HEK293 (cell line): ENCODE results near the gene KRTAP5-5.

Experiments used
- CTCF ChIA-PET: fragments of 350-600 bp; formaldehyde crosslinking; extraction: SDS; loops from one replicate; lab custom pipeline; 2021; ENCODE audit warnings: antibody characterized with exemption; lab: Yijun Ruan, JAX
- POLR2A ChIA-PET: fragments of 300-600 bp; formaldehyde crosslinking; extraction: SDS; loops from one replicate; lab custom pipeline; 2020; ENCODE audit warnings: antibody characterized with exemption, inconsistent platforms; lab: Yijun Ruan, JAX
- H3K27ac ChIP-seq: fragments of 200-500 bp; sonication (Bioruptor generic); 2 replicates; pipeline ENCODE4 v1.5.1; 2014; ENCODE audit warnings: low read depth, low read length, control low read depth, inconsistent platforms; ENCODE audit errors: extremely low read depth
- H3K36me3 ChIP-seq, 2 experiments: fragments of 200-500 bp in 1 of 2; sonication (Bioruptor generic) in 1 of 2; 1 replicate in 1 of 2; 2 replicates in 1 of 2; pipeline ENCODE4 v1.5.1; 2014 to 2017; ENCODE audit warnings: inconsistent platforms in 2 of 2, low read length in 2 of 2; ENCODE audit not compliant: control insufficient read depth in 2 of 2, insufficient read depth in 1 of 2
- H3K4me1 ChIP-seq: fragments of 200-500 bp; sonication (Bioruptor generic); 2 replicates; pipeline ENCODE4 v1.5.1; 2014; ENCODE audit warnings: mild to moderate bottlenecking, low read length, inconsistent platforms; ENCODE audit not compliant: control insufficient read depth, insufficient read depth
- H3K4me3 ChIP-seq: 2 replicates; pipeline ENCODE4 v1.5.1; 2011; ENCODE audit warnings: low read depth, mild to moderate bottlenecking, control low read depth, low read length, moderate library complexity
- H3K9me3 ChIP-seq: fragments of 200-500 bp; sonication (Bioruptor generic); 2 replicates; pipeline ENCODE4 v1.5.1; 2014; ENCODE audit warnings: low read depth, low read length, inconsistent platforms; ENCODE audit not compliant: control insufficient read depth, insufficient read depth
- GLIS1 ChIP-seq: fragments of 450-650 bp; formaldehyde crosslinking; IDR thresholded peaks from 2 replicates; pipeline ENCODE4 v1.5.1; 2016; ENCODE audit warnings: missing biosample characterization, missing genetic modification characterization
- ZIC2 ChIP-seq: fragments of 450-650 bp; formaldehyde crosslinking; IDR thresholded peaks from 2 replicates; pipeline ENCODE4 v1.5.1; 2016; ENCODE audit warnings: missing biosample characterization, missing genetic modification characterization
- ZNF2 ChIP-seq: fragments of 450-650 bp; formaldehyde crosslinking; IDR thresholded peaks from 2 replicates; pipeline ENCODE4 v1.5.1; 2016; ENCODE audit warnings: missing biosample characterization, missing genetic modification characterization
- ZNF324 ChIP-seq: fragments of 450-650 bp; formaldehyde crosslinking; IDR thresholded peaks from 2 replicates; pipeline ENCODE4 v1.5.1; 2016; ENCODE audit warnings: missing biosample characterization, missing genetic modification characterization
- ZNF335 ChIP-seq: fragments of 450-650 bp; formaldehyde crosslinking; conservative IDR thresholded peaks from 2 replicates; pipeline ENCODE4 v1.5.1; 2016; ENCODE audit warnings: missing biosample characterization, missing genetic modification characterization
- TF ChIP-seq, protein P1 (sequence below): fragments of 450-650 bp; formaldehyde crosslinking; IDR thresholded peaks from 2 replicates; pipeline ENCODE4 v1.5.1; 2016; ENCODE audit warnings: missing biosample characterization, missing genetic modification characterization
- TF ChIP-seq, protein P2 (sequence below): fragments of 450-650 bp; formaldehyde crosslinking; IDR thresholded peaks from 2 replicates; pipeline ENCODE4 v1.5.1; 2016; ENCODE audit warnings: missing biosample characterization, missing genetic modification characterization
- TF ChIP-seq, protein P3 (sequence below): fragments of 450-650 bp; formaldehyde crosslinking; IDR thresholded peaks from 2 replicates; pipeline ENCODE4 v1.5.1; 2017; ENCODE audit warnings: missing biosample characterization, missing genetic modification characterization
- TF ChIP-seq, protein P4 (sequence below): fragments of 450-650 bp; formaldehyde crosslinking; IDR thresholded peaks from 2 replicates; pipeline ENCODE4 v1.5.0; 2017; ENCODE audit warnings: missing biosample characterization, missing genetic modification characterization, borderline replicate concordance
- TF ChIP-seq, protein P5 (sequence below): fragments of 450-650 bp; formaldehyde crosslinking; IDR thresholded peaks from 2 replicates; pipeline ENCODE4 v1.5.1; 2016; ENCODE audit warnings: missing biosample characterization, missing genetic modification characterization

The KRTAP5-5 gene

DNA sequence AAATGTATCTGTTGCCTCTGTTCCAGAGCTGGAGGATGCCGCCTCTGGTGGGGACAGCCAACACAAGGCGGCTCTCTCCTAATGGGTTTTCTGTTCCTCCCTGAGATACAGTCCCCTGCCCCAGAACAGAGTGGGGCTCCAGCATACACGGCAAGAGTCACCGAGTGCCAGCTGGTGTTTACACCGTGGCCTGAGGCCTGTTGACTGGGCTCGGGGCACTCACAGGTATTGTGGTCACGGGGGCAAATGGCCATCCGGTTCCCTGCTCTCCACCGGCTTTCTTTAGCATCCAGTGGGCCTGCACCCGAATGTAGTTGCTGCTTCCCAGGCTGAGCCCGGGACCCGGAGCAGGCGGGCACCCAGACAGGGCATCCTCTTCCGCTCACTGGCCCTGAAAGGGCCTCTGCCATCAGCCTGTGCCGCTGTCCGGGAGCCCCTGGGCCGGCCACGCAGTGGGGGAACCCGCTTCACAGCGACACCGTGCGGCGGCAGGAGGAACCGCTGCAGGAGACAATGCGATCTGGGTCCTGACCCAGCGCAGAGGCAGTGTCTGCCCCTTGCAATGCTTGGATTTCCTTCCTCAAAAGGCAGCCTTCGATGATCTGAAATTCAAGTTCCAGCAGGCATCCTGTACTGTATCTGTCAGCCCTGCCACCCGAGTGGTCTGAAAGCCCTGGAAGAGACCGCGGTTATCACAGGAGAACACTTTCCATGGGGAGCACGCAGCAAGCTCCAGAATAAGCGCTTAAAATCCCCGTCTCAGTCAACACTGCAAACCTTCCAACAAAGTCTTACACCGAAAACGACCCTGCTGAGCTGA lies 859 bp upstream of the KRTAP5-5 start:
- ChIA-PET POLR2A (no interaction called here), CTCF (interaction anchor here (0.5 to 7.2 kb wide), 20 partner anchors 9 to 494 kb away, joined by 3 to 67 read pairs (median 4); no protein-coding TSS in a partner anchor)
- Histone ChIP-seq H3K4me1 (no peaks in the 10 kb centered on the region), H3K36me3 (no peaks in the 10 kb centered on the region), H3K9me3 (no peaks in the 10 kb centered on the region), H3K4me3 (no peak overlapping the region), H3K27ac (no peak overlapping the region)
- TF ChIP-seq, protein P1, sequence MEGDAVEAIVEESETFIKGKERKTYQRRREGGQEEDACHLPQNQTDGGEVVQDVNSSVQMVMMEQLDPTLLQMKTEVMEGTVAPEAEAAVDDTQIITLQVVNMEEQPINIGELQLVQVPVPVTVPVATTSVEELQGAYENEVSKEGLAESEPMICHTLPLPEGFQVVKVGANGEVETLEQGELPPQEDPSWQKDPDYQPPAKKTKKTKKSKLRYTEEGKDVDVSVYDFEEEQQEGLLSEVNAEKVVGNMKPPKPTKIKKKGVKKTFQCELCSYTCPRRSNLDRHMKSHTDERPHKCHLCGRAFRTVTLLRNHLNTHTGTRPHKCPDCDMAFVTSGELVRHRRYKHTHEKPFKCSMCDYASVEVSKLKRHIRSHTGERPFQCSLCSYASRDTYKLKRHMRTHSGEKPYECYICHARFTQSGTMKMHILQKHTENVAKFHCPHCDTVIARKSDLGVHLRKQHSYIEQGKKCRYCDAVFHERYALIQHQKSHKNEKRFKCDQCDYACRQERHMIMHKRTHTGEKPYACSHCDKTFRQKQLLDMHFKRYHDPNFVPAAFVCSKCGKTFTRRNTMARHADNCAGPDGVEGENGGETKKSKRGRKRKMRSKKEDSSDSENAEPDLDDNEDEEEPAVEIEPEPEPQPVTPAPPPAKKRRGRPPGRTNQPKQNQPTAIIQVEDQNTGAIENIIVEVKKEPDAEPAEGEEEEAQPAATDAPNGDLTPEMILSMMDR, result peak; percentile 76
- TF ChIP-seq GLIS1, result peak; percentile 62
- TF ChIP-seq, protein P2, sequence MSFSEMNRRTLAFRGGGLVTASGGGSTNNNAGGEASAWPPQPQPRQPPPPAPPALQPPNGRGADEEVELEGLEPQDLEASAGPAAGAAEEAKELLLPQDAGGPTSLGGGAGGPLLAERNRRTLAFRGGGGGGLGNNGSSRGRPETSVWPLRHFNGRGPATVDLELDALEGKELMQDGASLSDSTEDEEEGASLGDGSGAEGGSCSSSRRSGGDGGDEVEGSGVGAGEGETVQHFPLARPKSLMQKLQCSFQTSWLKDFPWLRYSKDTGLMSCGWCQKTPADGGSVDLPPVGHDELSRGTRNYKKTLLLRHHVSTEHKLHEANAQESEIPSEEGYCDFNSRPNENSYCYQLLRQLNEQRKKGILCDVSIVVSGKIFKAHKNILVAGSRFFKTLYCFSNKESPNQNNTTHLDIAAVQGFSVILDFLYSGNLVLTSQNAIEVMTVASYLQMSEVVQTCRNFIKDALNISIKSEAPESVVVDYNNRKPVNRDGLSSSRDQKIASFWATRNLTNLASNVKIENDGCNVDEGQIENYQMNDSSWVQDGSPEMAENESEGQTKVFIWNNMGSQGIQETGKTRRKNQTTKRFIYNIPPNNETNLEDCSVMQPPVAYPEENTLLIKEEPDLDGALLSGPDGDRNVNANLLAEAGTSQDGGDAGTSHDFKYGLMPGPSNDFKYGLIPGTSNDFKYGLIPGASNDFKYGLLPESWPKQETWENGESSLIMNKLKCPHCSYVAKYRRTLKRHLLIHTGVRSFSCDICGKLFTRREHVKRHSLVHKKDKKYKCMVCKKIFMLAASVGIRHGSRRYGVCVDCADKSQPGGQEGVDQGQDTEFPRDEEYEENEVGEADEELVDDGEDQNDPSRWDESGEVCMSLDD, result 0 out of 2 replicates have a peak, but pooled peaks have one; percentile 30
- TF ChIP-seq, protein P3, sequence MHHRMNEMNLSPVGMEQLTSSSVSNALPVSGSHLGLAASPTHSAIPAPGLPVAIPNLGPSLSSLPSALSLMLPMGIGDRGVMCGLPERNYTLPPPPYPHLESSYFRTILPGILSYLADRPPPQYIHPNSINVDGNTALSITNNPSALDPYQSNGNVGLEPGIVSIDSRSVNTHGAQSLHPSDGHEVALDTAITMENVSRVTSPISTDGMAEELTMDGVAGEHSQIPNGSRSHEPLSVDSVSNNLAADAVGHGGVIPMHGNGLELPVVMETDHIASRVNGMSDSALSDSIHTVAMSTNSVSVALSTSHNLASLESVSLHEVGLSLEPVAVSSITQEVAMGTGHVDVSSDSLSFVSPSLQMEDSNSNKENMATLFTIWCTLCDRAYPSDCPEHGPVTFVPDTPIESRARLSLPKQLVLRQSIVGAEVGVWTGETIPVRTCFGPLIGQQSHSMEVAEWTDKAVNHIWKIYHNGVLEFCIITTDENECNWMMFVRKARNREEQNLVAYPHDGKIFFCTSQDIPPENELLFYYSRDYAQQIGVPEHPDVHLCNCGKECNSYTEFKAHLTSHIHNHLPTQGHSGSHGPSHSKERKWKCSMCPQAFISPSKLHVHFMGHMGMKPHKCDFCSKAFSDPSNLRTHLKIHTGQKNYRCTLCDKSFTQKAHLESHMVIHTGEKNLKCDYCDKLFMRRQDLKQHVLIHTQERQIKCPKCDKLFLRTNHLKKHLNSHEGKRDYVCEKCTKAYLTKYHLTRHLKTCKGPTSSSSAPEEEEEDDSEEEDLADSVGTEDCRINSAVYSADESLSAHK (tag by site-specific recombination), result no peak
- TF ChIP-seq ZNF324 (tag by site-specific recombination), result no peak
- TF ChIP-seq ZIC2 (tag by site-specific recombination), result peak; percentile 33
- TF ChIP-seq, protein P4, sequence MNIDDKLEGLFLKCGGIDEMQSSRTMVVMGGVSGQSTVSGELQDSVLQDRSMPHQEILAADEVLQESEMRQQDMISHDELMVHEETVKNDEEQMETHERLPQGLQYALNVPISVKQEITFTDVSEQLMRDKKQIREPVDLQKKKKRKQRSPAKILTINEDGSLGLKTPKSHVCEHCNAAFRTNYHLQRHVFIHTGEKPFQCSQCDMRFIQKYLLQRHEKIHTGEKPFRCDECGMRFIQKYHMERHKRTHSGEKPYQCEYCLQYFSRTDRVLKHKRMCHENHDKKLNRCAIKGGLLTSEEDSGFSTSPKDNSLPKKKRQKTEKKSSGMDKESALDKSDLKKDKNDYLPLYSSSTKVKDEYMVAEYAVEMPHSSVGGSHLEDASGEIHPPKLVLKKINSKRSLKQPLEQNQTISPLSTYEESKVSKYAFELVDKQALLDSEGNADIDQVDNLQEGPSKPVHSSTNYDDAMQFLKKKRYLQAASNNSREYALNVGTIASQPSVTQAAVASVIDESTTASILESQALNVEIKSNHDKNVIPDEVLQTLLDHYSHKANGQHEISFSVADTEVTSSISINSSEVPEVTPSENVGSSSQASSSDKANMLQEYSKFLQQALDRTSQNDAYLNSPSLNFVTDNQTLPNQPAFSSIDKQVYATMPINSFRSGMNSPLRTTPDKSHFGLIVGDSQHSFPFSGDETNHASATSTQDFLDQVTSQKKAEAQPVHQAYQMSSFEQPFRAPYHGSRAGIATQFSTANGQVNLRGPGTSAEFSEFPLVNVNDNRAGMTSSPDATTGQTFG, result no peak
- TF ChIP-seq ZNF2, result peak; percentile 86
- TF ChIP-seq, protein P5, sequence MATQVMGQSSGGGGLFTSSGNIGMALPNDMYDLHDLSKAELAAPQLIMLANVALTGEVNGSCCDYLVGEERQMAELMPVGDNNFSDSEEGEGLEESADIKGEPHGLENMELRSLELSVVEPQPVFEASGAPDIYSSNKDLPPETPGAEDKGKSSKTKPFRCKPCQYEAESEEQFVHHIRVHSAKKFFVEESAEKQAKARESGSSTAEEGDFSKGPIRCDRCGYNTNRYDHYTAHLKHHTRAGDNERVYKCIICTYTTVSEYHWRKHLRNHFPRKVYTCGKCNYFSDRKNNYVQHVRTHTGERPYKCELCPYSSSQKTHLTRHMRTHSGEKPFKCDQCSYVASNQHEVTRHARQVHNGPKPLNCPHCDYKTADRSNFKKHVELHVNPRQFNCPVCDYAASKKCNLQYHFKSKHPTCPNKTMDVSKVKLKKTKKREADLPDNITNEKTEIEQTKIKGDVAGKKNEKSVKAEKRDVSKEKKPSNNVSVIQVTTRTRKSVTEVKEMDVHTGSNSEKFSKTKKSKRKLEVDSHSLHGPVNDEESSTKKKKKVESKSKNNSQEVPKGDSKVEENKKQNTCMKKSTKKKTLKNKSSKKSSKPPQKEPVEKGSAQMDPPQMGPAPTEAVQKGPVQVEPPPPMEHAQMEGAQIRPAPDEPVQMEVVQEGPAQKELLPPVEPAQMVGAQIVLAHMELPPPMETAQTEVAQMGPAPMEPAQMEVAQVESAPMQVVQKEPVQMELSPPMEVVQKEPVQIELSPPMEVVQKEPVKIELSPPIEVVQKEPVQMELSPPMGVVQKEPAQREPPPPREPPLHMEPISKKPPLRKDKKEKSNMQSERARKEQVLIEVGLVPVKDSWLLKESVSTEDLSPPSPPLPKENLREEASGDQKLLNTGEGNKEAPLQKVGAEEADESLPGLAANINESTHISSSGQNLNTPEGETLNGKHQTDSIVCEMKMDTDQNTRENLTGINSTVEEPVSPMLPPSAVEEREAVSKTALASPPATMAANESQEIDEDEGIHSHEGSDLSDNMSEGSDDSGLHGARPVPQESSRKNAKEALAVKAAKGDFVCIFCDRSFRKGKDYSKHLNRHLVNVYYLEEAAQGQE (tag by site-specific recombination), result peak; percentile 32; the same call in 1 of the 2 replicates
- peak; percentile 61 for TF ChIP-seq ZNF335
